Esophagus squamous epithelium (tissue), 4 donors: Measurements from ENCODE around the gene FKBP10.

Experiments
- CTCF ChIP-seq, 6 experiments: fragments of 450-650 bp in 4 of 6; fragments of 200-600 bp in 2 of 6; sonication (generic) in 2 of 6; IDR thresholded peaks; one replicate each; pipeline ENCODE4 v1.5.1; 2016 to 2019; ENCODE audit warnings: antibody characterized with exemption in 6 of 6, mild to moderate bottlenecking in 4 of 6, moderate library complexity in 4 of 6
- POLR2A ChIP-seq, 4 donors: fragments of 450-650 bp; IDR thresholded peaks; one replicate each; pipeline ENCODE4 v1.6.1; 2017; ENCODE audit warnings: antibody characterized with exemption in 4 of 4, mild to moderate bottlenecking in 4 of 4, moderate library complexity in 3 of 4

- no peak for TF ChIP-seq CTCF (IDR thresholded peaks at IDR 0.05)
- no peak for TF ChIP-seq POLR2A (IDR thresholded peaks at IDR 0.05)
These were observed 44.0 kb upstream of the FKBP10 start for GRCh38 chr17:41768682-41769288.
